GM12872 (cell line): Measurements from ENCODE around the gene WDFY2.

Source experiments
- CTCF ChIP-seq: IDR thresholded peaks from 3 replicates; pipeline ENCODE4 v1.5.1; 2011; ENCODE audit warnings: low read depth, mild to moderate bottlenecking, low read length, moderate library complexity; ENCODE audit not compliant: insufficient read depth

WDFY2 gene

GRCh38 chr13:51717786-51718398 is 133.6 kb downstream of the WDFY2 start:
- no peak for TF ChIP-seq CTCF

DNA sequence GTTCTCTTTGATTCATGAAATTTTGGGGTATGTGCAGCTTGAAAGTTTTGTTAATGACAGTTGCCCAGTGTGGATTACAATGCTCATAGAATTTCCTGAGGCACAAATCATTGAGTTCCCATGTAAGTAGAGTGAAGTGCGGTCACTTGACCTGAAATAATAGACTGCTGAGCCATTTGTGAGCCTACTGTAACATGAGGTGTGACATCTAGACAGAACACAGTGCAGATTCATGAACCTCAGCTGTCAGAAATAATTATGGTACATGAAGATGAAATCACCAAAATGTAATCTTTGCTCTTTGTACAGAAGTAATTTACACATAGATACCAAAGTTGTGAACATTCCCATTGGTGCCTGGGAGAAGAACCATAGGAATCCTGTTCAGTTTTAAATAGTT is 135.1 kb downstream of the WDFY2 start:
- TF ChIP-seq CTCF, result no peak

- no peak for TF ChIP-seq CTCF
Observed at GRCh38 chr13:51721496-51721895, 137.2 kb downstream of the WDFY2 start.

DNA sequence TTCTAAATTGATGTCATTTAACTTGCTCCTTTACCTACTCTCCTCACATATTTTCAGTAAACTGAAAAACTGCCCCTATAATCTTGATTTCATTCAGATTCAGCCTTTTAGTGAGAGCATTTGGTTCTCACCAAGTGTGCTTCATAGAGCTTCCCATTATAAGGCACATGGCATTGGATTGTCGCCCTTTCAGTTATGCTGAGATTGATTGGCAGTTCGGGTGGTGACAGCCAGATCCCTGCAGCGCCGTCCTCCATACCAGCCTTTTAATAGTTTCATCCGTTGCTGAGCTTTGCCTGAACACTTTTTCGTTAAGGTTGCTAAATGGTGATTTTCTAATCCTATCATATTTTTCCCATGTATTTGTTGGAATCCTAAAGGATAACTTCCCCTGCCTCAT is 139.3 kb downstream of the WDFY2 start:
- no peak for TF ChIP-seq CTCF

DNA sequence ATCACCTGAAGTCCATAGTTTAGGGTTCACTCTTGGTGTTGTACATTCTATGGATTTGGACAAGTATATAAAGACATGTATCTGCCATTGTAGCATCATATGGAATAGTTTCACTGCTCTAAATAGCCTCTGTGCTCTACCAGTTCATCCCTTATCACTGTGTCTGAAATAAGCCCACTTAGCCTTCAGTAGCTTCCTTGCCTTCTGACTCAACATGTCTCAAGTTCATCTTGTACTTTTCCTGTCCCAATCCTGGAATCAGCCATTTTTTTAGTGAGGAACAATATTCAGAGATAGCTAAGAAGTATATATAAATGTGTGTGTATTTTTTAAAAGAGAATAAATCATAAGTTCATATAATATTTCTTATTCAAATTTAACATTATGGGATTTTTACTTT is 140.5 kb downstream of the WDFY2 start:
- TF ChIP-seq CTCF, result no peak

- no peak for TF ChIP-seq CTCF
Observed at GRCh38 chr13:51726446-51727193, 142.4 kb downstream of the WDFY2 start.

DNA sequence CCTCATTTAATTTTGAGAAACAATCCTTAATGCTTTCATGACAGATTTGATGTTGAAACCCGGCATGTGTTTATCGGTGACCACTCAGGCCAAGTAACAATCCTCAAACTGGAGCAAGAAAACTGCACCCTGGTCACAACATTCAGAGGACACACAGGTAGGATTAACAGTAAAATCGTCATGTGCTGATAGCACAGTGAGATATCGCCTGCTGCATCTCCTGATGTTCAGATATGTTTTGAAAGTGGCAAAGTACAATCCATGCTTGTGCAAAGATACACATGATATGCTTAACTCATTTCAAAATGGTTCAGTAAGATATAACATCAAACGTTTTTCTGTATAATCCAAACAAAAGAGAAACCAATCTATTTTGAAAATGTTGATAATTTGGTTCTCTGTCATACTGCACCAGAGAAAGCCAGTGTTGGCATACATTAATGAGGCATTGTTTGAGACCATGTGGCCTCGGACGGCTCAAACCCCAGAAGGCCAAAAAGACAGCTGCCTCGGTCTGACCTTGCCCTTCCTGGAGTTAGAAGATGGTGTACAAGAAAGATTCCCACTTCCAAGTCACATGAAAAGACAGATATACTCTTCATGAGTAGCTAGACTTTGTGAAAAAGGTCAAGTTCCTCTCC is 143.5 kb downstream of the WDFY2 start:
- no peak for TF ChIP-seq CTCF
